GM23338 (cell line): ENCODE data around the gene DENND4A. TPM values are rescaled to one million over a fixed set of nuclear protein-coding genes. Genes with fewer than 3 reads are reported as not detected.

Experiments used
- ATAC-seq: fragments of 200-7000 bp; cut with Tn5 transposase; 3 replicates; pipeline ENCODE4 v1.9.1; 2020
- DNase-seq: peaks from one replicate; pipeline ENCODE4 v3.0.0-alpha.2; 2015; ENCODE audit warnings: low spot score
- H2AFZ ChIP-seq: fragments of 200-600 bp; sonication (generic); 2 replicates; pipeline ENCODE4 v1.8.0; 2016; ENCODE audit warnings: antibody characterized with exemption, mild to moderate bottlenecking, moderate library complexity
- H3F3A ChIP-seq: fragments of 200-600 bp; sonication (generic); replicated peaks from 2 replicates; pipeline ENCODE4 v1.8.0; 2017; ENCODE audit warnings: antibody characterized with exemption, mixed run types, low read depth
- H3K27ac ChIP-seq: fragments of 200-600 bp; sonication (generic); 2 replicates; pipeline ENCODE4 v1.6.1; 2016; ENCODE audit warnings: low read depth
- H3K27me3 ChIP-seq: fragments of 200-600 bp; sonication (generic); 2 replicates; pipeline ENCODE4 v1.8.0; 2016; ENCODE audit warnings: mild to moderate bottlenecking, mixed run types, moderate library complexity; ENCODE audit not compliant: insufficient read depth
- H3K36me3 ChIP-seq: fragments of 200-600 bp; sonication (generic); 2 replicates; pipeline ENCODE4 v1.8.0; 2016; ENCODE audit warnings: mild to moderate bottlenecking; ENCODE audit not compliant: insufficient read depth
- H3K4me1 ChIP-seq: fragments of 200-600 bp; sonication (generic); 2 replicates; pipeline ENCODE4 v1.8.0; 2016; ENCODE audit warnings: mild to moderate bottlenecking, moderate library complexity; ENCODE audit not compliant: insufficient read depth
- H3K4me2 ChIP-seq: fragments of 200-600 bp; sonication (generic); 2 replicates; pipeline ENCODE4 v1.7.1; 2017; ENCODE audit warnings: mixed run types
- H3K4me3 ChIP-seq: fragments of 200-600 bp; sonication (generic); 2 replicates; pipeline ENCODE4 v1.6.1; 2016; ENCODE audit warnings: mixed run types
- H3K79me2 ChIP-seq: fragments of 200-600 bp; sonication (generic); replicated peaks from 2 replicates; pipeline ENCODE4 v1.8.0; 2017; ENCODE audit warnings: mild to moderate bottlenecking; ENCODE audit not compliant: insufficient read depth
- H3K9me2 ChIP-seq: fragments of 200-600 bp; sonication (generic); 2 replicates; pipeline ENCODE4 v1.8.0; 2017; ENCODE audit not compliant: insufficient read depth
- H4K20me1 ChIP-seq: fragments of 200-600 bp; sonication (generic); replicated peaks from 2 replicates; pipeline ENCODE4 v1.8.0; 2017; ENCODE audit warnings: mild to moderate bottlenecking; ENCODE audit not compliant: insufficient read depth
- H3K27ac Mint-ChIP-seq: 2 replicates; pipeline ENCODE4 v1.8.0; 2020; ENCODE audit warnings: inconsistent platforms, mild to moderate bottlenecking, moderate library complexity, mixed read lengths
- H3K27me3 Mint-ChIP-seq: 3 replicates; pipeline ENCODE4 v1.8.0; 2022; ENCODE audit warnings: low read depth, mild to moderate bottlenecking, moderate library complexity, mixed read lengths, inconsistent platforms; ENCODE audit not compliant: insufficient read depth, poor library complexity
- H3K36me3 Mint-ChIP-seq: 3 replicates; pipeline ENCODE4 v1.8.0; 2021; ENCODE audit warnings: low read depth, mild to moderate bottlenecking, inconsistent platforms, moderate library complexity, mixed read lengths
- H3K4me1 Mint-ChIP-seq: 3 replicates; pipeline ENCODE4 v1.8.0; 2020; ENCODE audit warnings: mild to moderate bottlenecking, inconsistent platforms, mixed read lengths
- H3K4me3 Mint-ChIP-seq: 3 replicates; pipeline ENCODE4 v1.8.0; 2021; ENCODE audit warnings: moderate library complexity, mild to moderate bottlenecking, inconsistent platforms, mixed read lengths
- H3K9me3 Mint-ChIP-seq: 3 replicates; pipeline ENCODE4 v1.8.0; 2020; ENCODE audit warnings: moderate library complexity, mild to moderate bottlenecking, inconsistent platforms, mixed read lengths
- CREB1 ChIP-seq: fragments of 250-450 bp; sonication (Bioruptor Pico); IDR thresholded peaks from 2 replicates; pipeline ENCODE4 v1.5.0; 2020; ENCODE audit warnings: low read depth, mild to moderate bottlenecking, moderate library complexity
- EZH2 ChIP-seq: fragments of 200-600 bp; sonication (generic); IDR thresholded peaks from one replicate; pipeline ENCODE4 v1.8.0; 2017; ENCODE audit warnings: antibody characterized with exemption, mild to moderate bottlenecking, low read depth; ENCODE audit not compliant: unreplicated experiment
- EZH2phosphoT487 ChIP-seq: fragments of 200-600 bp; sonication (generic); IDR thresholded peaks from one replicate; pipeline ENCODE4 v1.8.1; 2018; ENCODE audit warnings: antibody characterized with exemption; ENCODE audit not compliant: unreplicated experiment
- JUNB ChIP-seq: IDR thresholded peaks from one replicate; pipeline ENCODE4 v1.6.1; 2016; ENCODE audit warnings: antibody characterized with exemption; ENCODE audit not compliant: unreplicated experiment
- NANOG ChIP-seq: IDR thresholded peaks from 2 replicates; pipeline ENCODE4 v1.6.1; 2016; ENCODE audit warnings: antibody characterized with exemption, borderline replicate concordance
- POLR2AphosphoS5 ChIP-seq: IDR thresholded peaks from 2 replicates; pipeline ENCODE4 v1.6.1; 2016; ENCODE audit warnings: antibody characterized with exemption, low read depth
- STAT1 ChIP-seq: IDR thresholded peaks from one replicate; pipeline ENCODE4 v1.6.1; 2016; ENCODE audit warnings: antibody characterized with exemption; ENCODE audit not compliant: unreplicated experiment
- ZNF114 ChIP-seq: fragments of 250-450 bp; sonication (Bioruptor Pico); IDR thresholded peaks from 2 replicates; pipeline ENCODE4 v1.5.0; 2020; ENCODE audit warnings: mild to moderate bottlenecking, moderate library complexity
- ZNF331 ChIP-seq: fragments of 250-450 bp; sonication (Bioruptor Pico); IDR thresholded peaks from 2 replicates; pipeline ENCODE4 v1.5.0; 2020; ENCODE audit warnings: low read depth, mild to moderate bottlenecking, moderate library complexity
- polyA plus RNA-seq: library from polyadenylated mRNA; unstranded; fragments of >200 nt; fragmentation: Nextera tagmentation; extraction: Ambion mirVana; gene quantifications from 2 replicates; pipeline ENCODE4 v1.2.1, GENCODE V29; 2016
- total RNA-seq: library from RNA; depleted of rRNA; stranded (reverse); fragments of >200 nt; shearing (Covaris generic); gene quantifications from 2 replicates; pipeline ENCODE4 v1.2.3, GENCODE V29; 2014
- TF ChIP-seq, protein P1 (sequence below): IDR thresholded peaks from one replicate; pipeline ENCODE4 v1.6.1; 2018; ENCODE audit warnings: antibody characterized with exemption; ENCODE audit not compliant: unreplicated experiment
- TF ChIP-seq, protein P2 (sequence below), 2 experiments: fragments of 200-600 bp in 1 of 2; sonication (generic) in 1 of 2; conservative IDR thresholded peaks; 2 replicates each; pipeline versions ENCODE4 v1.5.1 to v1.6.1; 2016 to 2017; ENCODE audit warnings: antibody characterized with exemption in 2 of 2, low read depth in 2 of 2, mild to moderate bottlenecking in 2 of 2, moderate library complexity in 1 of 2
- TF ChIP-seq, protein P3 (sequence below): IDR thresholded peaks from 2 replicates; pipeline ENCODE4 v1.6.1; 2016; ENCODE audit warnings: antibody characterized with exemption
- TF ChIP-seq, protein P4 (sequence below): fragments of 250-450 bp; sonication (Bioruptor Pico); IDR thresholded peaks from 2 replicates; pipeline ENCODE4 v1.5.0; 2020; ENCODE audit warnings: mild to moderate bottlenecking, moderate library complexity

DENND4A gene
- total and polyA plus RNA-seq, 2 experiments from 2014 or later: 3.4 to 9.0 TPM

DNA sequence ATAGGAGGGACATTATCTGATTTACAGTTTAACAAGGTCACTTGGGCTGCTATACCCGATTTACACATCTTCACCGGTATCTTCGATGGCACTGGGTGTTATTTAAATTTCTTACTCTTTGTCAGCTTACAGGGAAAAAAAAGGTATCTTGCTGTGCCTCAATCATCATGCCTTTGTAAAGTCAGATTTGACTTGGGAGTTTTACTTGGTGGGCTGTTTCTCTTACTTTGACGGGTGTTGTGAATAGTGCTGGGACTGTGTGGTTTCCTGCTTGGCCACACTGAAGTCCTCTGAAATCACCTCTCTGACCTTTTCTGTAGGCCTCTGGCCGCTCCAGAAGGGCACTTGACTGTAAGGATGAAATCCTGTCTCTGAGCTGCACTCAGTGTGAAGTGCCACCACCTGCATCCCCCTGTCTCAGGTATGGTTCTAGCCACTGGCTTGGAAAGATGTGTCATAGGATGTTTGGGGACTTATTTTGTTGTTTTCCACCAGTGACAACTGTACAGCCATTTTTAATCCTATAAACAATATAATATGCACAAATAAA lies 173.5 kb downstream of the DENND4A start:
- 0 out of 2 replicates have a peak, but pooled peaks cover 5% of the 10 kb centered on the region for H3K4me1 ChIP-seq
- H3K4me2 ChIP-seq: no peak overlapping the region
- H3K27me3 ChIP-seq: no peaks in the 10 kb centered on the region
- ATAC-seq (peak; percentile 76), DNase-seq (peak; percentile 18)
- no peak overlapping the region for H3K27ac ChIP-seq
- H3K27ac Mint-ChIP-seq: no peak overlapping the region
- H4K20me1 ChIP-seq: no peaks in the 10 kb centered on the region
- TF ChIP-seq JUNB (no peak), NANOG (no peak), ZNF114 (CRISPR knock-in tag) (no peak), EZH2phosphoT487 (no peak), POLR2AphosphoS5 (no peak), ZNF331 (CRISPR knock-in tag) (no peak), STAT1 (no peak), CREB1 (CRISPR knock-in tag) (no peak), EZH2 (no peak)
- TF ChIP-seq, protein P1, sequence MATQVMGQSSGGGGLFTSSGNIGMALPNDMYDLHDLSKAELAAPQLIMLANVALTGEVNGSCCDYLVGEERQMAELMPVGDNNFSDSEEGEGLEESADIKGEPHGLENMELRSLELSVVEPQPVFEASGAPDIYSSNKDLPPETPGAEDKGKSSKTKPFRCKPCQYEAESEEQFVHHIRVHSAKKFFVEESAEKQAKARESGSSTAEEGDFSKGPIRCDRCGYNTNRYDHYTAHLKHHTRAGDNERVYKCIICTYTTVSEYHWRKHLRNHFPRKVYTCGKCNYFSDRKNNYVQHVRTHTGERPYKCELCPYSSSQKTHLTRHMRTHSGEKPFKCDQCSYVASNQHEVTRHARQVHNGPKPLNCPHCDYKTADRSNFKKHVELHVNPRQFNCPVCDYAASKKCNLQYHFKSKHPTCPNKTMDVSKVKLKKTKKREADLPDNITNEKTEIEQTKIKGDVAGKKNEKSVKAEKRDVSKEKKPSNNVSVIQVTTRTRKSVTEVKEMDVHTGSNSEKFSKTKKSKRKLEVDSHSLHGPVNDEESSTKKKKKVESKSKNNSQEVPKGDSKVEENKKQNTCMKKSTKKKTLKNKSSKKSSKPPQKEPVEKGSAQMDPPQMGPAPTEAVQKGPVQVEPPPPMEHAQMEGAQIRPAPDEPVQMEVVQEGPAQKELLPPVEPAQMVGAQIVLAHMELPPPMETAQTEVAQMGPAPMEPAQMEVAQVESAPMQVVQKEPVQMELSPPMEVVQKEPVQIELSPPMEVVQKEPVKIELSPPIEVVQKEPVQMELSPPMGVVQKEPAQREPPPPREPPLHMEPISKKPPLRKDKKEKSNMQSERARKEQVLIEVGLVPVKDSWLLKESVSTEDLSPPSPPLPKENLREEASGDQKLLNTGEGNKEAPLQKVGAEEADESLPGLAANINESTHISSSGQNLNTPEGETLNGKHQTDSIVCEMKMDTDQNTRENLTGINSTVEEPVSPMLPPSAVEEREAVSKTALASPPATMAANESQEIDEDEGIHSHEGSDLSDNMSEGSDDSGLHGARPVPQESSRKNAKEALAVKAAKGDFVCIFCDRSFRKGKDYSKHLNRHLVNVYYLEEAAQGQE: no peak
- TF ChIP-seq, protein P2, sequence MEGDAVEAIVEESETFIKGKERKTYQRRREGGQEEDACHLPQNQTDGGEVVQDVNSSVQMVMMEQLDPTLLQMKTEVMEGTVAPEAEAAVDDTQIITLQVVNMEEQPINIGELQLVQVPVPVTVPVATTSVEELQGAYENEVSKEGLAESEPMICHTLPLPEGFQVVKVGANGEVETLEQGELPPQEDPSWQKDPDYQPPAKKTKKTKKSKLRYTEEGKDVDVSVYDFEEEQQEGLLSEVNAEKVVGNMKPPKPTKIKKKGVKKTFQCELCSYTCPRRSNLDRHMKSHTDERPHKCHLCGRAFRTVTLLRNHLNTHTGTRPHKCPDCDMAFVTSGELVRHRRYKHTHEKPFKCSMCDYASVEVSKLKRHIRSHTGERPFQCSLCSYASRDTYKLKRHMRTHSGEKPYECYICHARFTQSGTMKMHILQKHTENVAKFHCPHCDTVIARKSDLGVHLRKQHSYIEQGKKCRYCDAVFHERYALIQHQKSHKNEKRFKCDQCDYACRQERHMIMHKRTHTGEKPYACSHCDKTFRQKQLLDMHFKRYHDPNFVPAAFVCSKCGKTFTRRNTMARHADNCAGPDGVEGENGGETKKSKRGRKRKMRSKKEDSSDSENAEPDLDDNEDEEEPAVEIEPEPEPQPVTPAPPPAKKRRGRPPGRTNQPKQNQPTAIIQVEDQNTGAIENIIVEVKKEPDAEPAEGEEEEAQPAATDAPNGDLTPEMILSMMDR (conservative IDR thresholded peaks at IDR 0.05; ENCODE audit: low read depth in 2 of 2): no peak
- TF ChIP-seq, protein P3, sequence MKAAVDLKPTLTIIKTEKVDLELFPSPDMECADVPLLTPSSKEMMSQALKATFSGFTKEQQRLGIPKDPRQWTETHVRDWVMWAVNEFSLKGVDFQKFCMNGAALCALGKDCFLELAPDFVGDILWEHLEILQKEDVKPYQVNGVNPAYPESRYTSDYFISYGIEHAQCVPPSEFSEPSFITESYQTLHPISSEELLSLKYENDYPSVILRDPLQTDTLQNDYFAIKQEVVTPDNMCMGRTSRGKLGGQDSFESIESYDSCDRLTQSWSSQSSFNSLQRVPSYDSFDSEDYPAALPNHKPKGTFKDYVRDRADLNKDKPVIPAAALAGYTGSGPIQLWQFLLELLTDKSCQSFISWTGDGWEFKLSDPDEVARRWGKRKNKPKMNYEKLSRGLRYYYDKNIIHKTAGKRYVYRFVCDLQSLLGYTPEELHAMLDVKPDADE: no peak
- TF ChIP-seq, protein P4, sequence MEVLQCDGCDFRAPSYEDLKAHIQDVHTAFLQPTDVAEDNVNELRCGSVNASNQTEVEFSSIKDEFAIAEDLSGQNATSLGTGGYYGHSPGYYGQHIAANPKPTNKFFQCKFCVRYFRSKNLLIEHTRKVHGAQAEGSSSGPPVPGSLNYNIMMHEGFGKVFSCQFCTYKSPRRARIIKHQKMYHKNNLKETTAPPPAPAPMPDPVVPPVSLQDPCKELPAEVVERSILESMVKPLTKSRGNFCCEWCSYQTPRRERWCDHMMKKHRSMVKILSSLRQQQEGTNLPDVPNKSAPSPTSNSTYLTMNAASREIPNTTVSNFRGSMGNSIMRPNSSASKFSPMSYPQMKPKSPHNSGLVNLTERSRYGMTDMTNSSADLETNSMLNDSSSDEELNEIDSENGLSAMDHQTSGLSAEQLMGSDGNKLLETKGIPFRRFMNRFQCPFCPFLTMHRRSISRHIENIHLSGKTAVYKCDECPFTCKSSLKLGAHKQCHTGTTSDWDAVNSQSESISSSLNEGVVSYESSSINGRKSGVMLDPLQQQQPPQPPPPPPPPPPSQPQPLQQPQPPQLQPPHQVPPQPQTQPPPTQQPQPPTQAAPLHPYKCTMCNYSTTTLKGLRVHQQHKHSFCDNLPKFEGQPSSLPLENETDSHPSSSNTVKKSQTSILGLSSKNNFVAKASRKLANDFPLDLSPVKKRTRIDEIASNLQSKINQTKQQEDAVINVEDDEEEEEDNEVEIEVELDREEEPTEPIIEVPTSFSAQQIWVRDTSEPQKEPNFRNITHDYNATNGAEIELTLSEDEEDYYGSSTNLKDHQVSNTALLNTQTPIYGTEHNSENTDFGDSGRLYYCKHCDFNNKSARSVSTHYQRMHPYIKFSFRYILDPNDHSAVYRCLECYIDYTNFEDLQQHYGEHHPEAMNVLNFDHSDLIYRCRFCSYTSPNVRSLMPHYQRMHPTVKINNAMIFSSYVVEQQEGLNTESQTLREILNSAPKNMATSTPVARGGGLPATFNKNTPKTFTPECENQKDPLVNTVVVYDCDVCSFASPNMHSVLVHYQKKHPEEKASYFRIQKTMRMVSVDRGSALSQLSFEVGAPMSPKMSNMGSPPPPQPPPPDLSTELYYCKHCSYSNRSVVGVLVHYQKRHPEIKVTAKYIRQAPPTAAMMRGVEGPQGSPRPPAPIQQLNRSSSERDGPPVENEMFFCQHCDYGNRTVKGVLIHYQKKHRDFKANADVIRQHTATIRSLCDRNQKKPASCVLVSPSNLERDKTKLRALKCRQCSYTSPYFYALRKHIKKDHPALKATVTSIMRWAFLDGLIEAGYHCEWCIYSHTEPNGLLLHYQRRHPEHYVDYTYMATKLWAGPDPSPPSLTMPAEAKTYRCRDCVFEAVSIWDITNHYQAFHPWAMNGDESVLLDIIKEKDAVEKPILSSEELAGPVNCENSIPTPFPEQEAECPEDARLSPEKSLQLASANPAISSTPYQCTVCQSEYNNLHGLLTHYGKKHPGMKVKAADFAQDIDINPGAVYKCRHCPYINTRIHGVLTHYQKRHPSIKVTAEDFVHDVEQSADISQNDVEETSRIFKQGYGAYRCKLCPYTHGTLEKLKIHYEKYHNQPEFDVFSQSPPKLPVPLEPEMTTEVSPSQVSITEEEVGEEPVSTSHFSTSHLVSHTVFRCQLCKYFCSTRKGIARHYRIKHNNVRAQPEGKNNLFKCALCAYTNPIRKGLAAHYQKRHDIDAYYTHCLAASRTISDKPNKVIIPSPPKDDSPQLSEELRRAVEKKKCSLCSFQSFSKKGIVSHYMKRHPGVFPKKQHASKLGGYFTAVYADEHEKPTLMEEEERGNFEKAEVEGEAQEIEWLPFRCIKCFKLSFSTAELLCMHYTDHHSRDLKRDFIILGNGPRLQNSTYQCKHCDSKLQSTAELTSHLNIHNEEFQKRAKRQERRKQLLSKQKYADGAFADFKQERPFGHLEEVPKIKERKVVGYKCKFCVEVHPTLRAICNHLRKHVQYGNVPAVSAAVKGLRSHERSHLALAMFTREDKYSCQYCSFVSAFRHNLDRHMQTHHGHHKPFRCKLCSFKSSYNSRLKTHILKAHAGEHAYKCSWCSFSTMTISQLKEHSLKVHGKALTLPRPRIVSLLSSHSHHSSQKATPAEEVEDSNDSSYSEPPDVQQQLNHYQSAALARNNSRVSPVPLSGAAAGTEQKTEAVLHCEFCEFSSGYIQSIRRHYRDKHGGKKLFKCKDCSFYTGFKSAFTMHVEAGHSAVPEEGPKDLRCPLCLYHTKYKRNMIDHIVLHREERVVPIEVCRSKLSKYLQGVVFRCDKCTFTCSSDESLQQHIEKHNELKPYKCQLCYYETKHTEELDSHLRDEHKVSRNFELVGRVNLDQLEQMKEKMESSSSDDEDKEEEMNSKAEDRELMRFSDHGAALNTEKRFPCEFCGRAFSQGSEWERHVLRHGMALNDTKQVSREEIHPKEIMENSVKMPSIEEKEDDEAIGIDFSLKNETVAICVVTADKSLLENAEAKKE (CRISPR knock-in tag): no peak
- H3K4me1 Mint-ChIP-seq: peaks cover 14% of the 10 kb centered on the region
- H3K36me3 ChIP-seq: no peaks in the 10 kb centered on the region
- no peaks in the 10 kb centered on the region for H3F3A ChIP-seq
- H3K4me3 ChIP-seq: no peak overlapping the region
- no peaks in the 10 kb centered on the region for H3K9me2 ChIP-seq
- H3K27me3 Mint-ChIP-seq: peaks cover 2% of the 10 kb centered on the region
- no peaks in the 10 kb centered on the region for H3K79me2 ChIP-seq
- no peak overlapping the region for H3K4me3 Mint-ChIP-seq
- no peak overlapping the region for H2AFZ ChIP-seq
- no peaks in the 10 kb centered on the region for H3K9me3 Mint-ChIP-seq
- H3K36me3 Mint-ChIP-seq: peaks cover 2% of the 10 kb centered on the region; the same call in 2 of the 3 replicates
